UCSD-AML1 (cell line): ENCODE results near the gene TMSB10.
A peak's percentile ranks its signal among the peaks of the same experiment; 100 is the strongest.
"Not testable (repeated sequence)": the region's sequence is repeated elsewhere in the genome, so short reads cannot be mapped to it uniquely, and the experiment has no call there.

Source experiments
- DNase-seq: peaks from one replicate; lab custom pipeline; 2025; ENCODE audit not compliant: unreplicated experiment; lab: John Stamatoyannopoulos, UW

TMSB10 gene

DNA sequence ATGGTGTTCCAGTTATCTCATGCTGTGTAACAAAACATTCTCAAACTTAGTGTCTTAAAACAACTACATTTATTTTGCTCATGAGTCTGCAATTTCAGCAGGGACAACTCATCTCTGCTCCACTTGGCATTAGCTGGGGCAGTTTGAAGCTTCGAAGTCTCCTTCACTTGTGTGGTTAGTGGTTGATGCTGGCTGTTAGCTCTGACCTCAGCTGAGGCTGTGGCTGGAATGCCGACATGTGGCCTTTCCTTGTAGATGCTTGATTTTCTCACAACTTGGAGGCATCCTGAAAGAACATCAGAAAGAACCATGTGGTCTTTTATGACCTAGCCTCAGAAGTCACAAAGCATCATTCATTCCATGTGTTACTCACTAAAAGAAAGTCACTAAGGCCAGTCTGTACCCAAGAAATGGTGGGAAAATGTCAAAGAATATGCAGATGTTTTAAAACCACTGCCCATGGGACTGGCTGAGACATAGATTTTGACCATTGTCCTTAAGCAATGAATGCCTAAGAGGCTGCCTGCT, 3.8 kb upstream of the TMSB10 start:
- peak; percentile 22 for DNase-seq

- DNase-seq = no peak
Measured at GRCh38 chr2:84902526-84902925, 2.9 kb upstream of the TMSB10 start.

GRCh38 chr2:84904151-84904550, 1.3 kb upstream of the TMSB10 start:
- no peak for DNase-seq

- DNase-seq = peak; percentile 44
Measured at GRCh38 chr2:84904717-84905174, 710 bp upstream of the TMSB10 start.

DNA sequence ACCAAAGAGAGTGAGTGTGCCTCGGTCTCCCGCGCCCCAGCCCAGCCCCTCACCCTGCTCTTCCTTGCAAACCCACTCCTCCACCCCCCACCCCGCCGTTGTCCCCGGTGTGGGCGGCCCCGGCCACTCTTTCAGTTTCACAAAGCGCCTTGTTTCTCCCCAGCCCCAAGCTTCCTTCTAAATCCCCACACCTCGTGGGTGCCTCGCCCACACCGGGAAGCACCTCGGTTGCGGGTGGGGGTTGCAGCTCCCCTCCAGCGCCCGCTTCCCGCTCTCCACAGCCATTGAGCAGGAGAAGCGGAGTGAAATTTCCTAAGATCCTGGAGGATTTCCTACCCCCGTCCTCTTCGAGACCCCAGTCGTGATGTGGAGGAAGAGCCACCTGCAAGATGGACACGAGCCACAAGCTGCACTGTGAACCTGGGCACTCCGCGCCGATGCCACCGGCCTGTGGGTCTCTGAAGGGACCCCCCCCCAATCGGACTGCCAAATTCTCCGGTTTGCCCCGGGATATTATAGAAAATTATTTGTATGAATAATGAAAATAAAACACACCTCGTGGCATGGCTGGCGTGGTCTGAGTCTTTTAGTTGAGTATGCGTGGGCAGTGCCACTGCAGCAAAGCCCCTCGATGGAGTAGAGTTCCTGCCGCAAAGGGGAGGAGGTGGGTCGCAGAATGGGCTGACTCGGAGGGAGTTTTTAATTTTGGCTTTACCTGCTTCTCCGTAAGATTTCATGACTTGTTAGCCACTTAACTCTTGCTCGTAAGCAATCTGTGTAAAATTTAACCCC, 848 bp downstream of the TMSB10 start:
- DNase-seq = no peak

GRCh38 chr2:84906900-84907714, 1.7 kb downstream of the TMSB10 start:
- peak; percentile 67 for DNase-seq

- no peak for DNase-seq
Measured at GRCh38 chr2:84908948-84909713, 3.7 kb downstream of the TMSB10 start.

- no peak for DNase-seq
Measured at GRCh38 chr2:84911135-84911678, 5.8 kb downstream of the TMSB10 start.

DNA sequence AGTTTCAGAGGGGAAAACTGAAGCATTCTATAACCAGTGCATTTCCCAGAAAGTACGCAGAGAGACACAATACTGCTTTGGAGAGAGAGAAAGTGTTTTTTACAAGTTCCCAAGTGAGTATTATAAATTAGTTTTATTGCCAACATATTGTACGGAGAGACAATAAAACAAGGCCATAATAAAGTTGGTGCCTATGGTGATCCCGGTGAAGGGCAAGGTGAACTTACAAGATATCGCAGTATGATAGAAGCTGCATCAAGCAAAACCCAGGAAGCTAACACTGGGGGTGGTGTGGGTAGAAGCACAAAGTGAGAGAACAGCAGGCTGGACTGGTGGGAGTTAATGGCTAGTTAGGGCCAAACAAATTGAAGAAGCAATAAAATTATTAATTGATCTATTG, 7.5 kb downstream of the TMSB10 start:
- no peak for DNase-seq

DNA sequence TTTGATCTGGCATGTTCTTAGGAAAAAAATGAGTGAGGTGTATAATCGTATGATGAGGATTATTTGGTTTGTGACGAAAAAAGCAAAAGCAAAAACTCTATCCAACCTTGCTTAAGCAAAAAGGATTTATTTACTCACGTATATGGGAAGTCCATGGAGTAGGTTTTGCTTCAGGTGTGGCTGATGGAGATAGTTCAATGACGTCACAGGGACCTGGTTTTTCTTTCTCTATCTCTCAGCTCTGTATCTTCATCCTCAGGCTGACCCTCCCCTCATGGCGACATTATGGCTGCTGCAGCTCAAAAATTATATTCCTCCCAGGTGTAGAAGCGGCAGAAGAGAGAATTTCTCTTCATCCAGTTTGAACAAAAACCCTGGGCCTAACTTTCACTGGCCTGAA, 8.9 kb downstream of the TMSB10 start:
- DNase-seq = no peak

GRCh38 chr2:84915675-84916074, 10.2 kb downstream of the TMSB10 start:
- not testable (repeated sequence) for DNase-seq

- not testable (repeated sequence) for DNase-seq
Measured at GRCh38 chr2:84917821-84918220, 12.4 kb downstream of the TMSB10 start.

DNA sequence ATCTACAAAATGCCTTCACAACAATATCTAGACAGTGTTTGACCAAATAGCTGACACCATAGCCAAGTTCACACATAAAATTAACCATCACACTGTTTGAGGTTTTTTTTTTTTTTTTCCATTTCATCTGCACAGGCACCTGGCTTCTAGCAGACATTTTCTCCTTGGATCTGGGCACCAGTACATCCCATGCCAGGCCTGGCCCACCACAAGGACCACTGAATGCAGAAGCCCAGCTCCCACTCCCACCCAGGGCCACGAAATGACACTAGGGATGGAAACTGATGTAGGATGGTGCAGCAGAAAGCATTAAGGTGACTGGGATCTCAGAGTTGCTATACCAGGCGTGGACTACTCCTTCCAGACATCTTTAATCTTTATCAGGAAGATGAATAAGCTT, 13.0 kb downstream of the TMSB10 start:
- no peak for DNase-seq

DNA sequence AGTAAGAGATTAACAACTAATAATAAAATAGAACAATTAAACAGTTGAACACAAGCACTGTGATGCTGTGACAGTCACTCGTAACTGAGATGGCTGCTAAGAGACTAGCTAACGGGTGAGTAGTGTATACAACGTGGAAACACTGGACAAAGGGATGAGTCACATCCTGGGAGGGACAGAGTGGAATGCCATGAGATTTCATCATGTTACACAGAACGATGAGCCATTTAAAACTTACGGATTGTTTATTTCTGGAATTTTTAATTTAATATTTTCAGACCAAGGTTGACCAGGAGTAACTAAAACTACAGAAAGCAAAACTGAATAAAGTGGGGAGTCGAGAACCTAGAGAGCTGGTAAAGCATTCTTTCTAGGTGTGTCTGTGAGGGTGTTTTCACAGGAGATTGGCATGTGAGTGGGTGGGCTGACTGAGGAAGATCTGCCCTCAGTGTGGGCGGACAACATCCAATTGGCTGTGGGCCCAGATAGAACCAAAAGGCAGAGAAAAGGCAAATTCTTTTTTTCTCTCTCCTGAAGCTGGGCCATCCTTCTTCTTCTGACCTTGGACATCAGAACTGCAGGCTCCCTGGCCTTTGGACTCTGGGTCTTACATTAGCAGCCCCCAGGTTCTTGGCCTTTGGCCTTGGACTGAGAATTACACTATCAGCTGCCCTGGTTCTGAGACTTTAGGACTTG, 14.6 kb downstream of the TMSB10 start:
- no peak for DNase-seq

- no peak for DNase-seq
Measured at GRCh38 chr2:84923009-84923408, 17.6 kb downstream of the TMSB10 start.

GRCh38 chr2:84924173-84925106, 19.0 kb downstream of the TMSB10 start:
- DNase-seq = peak; percentile 52

DNA sequence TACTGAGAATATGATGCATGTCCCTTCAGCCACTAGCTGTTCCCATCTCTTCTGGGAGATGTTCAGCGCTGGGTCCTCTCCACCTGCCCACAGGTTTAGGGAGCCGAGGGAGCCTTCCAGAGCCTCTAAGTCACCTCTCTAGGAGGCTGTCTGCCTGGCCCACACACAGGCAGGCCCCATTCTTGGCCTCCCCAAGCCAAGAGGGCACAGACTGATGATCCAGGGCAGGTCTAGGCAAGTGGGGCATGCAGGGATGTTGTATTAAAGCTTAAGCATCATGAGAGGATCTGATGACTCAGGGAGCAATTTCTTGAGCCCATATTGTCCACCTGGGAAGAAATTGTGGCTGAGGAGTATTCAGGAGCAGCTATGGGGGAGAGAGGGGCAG, 19.9 kb downstream of the TMSB10 start:
- no peak for DNase-seq

GRCh38 chr2:84925724-84926376, 20.4 kb downstream of the TMSB10 start:
- DNase-seq = peak; percentile 98

- DNase-seq = no peak
Measured at GRCh38 chr2:84927275-84927627, 21.8 kb downstream of the TMSB10 start.
